MM.1S (cell line): ENCODE results near the gene C1QTNF4.

Experiments used
- CTCF ChIP-seq: fragments of 300-600 bp; sonication (generic); IDR thresholded peaks from 2 replicates; pipeline ENCODE4 v1.5.1; 2016; ENCODE audit warnings: antibody characterized with exemption, low read length, mixed read lengths
- EZH2 ChIP-seq: fragments of 300-600 bp; sonication (generic); optimal IDR thresholded peaks from 2 replicates; pipeline ENCODE3; 2017; ENCODE audit warnings: low read depth, mild to moderate bottlenecking, antibody characterized with exemption, low read length, mixed read lengths

GRCh38 chr11:47589584-47589976, 4.6 kb downstream of the C1QTNF4 start:
- TF ChIP-seq EZH2 (no peak), CTCF (no peak)
